Endothelial cell (in vitro differentiated cells): ENCODE results near the gene MACC1. TPM values are rescaled to one million over a fixed set of nuclear protein-coding genes. Genes with fewer than 3 reads are reported as not detected.

Experiments used
- DNase-seq: peaks from one replicate; pipeline ENCODE4 v3.0.0; 2021; ENCODE audit warnings: low spot score
- H3K27ac Mint-ChIP-seq: one replicate; pipeline ENCODE4 v1.8.0; 2021; ENCODE audit warnings: mixed read lengths, inconsistent platforms; ENCODE audit not compliant: unreplicated experiment
- H3K27me3 Mint-ChIP-seq: one replicate; pipeline ENCODE4 v1.8.0; 2021; ENCODE audit warnings: mild to moderate bottlenecking, moderate library complexity, mixed read lengths, inconsistent platforms; ENCODE audit not compliant: unreplicated experiment
- H3K36me3 Mint-ChIP-seq: one replicate; pipeline ENCODE4 v1.8.0; 2021; ENCODE audit warnings: mild to moderate bottlenecking, low read depth, mixed read lengths, inconsistent platforms; ENCODE audit not compliant: unreplicated experiment
- H3K4me1 Mint-ChIP-seq: one replicate; pipeline ENCODE4 v1.8.0; 2021; ENCODE audit warnings: mild to moderate bottlenecking, mixed read lengths, inconsistent platforms; ENCODE audit not compliant: unreplicated experiment
- H3K4me3 Mint-ChIP-seq: one replicate; pipeline ENCODE4 v1.8.0; 2021; ENCODE audit warnings: mild to moderate bottlenecking, mixed read lengths, inconsistent platforms; ENCODE audit not compliant: unreplicated experiment
- H3K9me3 Mint-ChIP-seq: one replicate; pipeline ENCODE4 v1.8.0; 2021; ENCODE audit warnings: mixed read lengths, inconsistent platforms; ENCODE audit not compliant: unreplicated experiment
- CTCF ChIP-seq: fragments of 200-600 bp; sonication (generic); IDR thresholded peaks from one replicate; pipeline ENCODE4 v1.5.0; 2021; ENCODE audit warnings: antibody characterized with exemption; ENCODE audit not compliant: unreplicated experiment
- long read RNA-seq: library from polyadenylated mRNA; unstranded; transcript quantifications from one replicate; pipeline ENCODE4 v2.0.0, GENCODE V29; 2020; ENCODE audit not compliant: unreplicated experiment
- total RNA-seq: library from RNA; stranded (reverse); fragmentation: NEBNext Ultra II Directional; extraction: Animal tissue kit (Norgen Biotek cat#: 25700); gene quantifications from one replicate; pipeline ENCODE4 v1.2.1, GENCODE V29; 2021; ENCODE audit not compliant: unreplicated experiment

MACC1 gene
- 0.69 TPM for total RNA-seq
- long read RNA-seq: 0 reads

- Mint-ChIP-seq H3K9me3 (no peaks in the 10 kb centered on the region), H3K4me3 (no peak within 1 kb of the TSS), H3K4me1 (peaks cover 13% of the 10 kb centered on the region), H3K27me3 (peaks cover 1% of the 10 kb centered on the region), H3K27ac (peak within 1 kb of the TSS; percentile 37), H3K36me3 (no peaks in the 10 kb centered on the region)
- no peak for DNase-seq
- no peak for TF ChIP-seq CTCF
Measured at GRCh38 chr7:20217193-20217948, at the start of gene MACC1. Gene MACC1 (minus strand): TSS chr7:20217384. CDS start chr7:20161862, 55,522 bp downstream.

GRCh38 chr7:20264623-20265022 is 47.4 kb upstream of the MACC1 start:
- Mint-ChIP-seq H3K4me3 (no peak overlapping the region), H3K27me3 (peaks cover 3% of the 10 kb centered on the region), H3K4me1 (no peaks in the 10 kb centered on the region), H3K9me3 (no peaks in the 10 kb centered on the region), H3K27ac (no peak overlapping the region), H3K36me3 (no peaks in the 10 kb centered on the region)
- no peak for DNase-seq
- TF ChIP-seq CTCF: no peak

- no peak for TF ChIP-seq CTCF
- Mint-ChIP-seq H3K4me3 (no peak overlapping the region), H3K36me3 (no peaks in the 10 kb centered on the region), H3K4me1 (no peaks in the 10 kb centered on the region), H3K27me3 (peaks cover 3% of the 10 kb centered on the region), H3K27ac (no peak overlapping the region), H3K9me3 (no peaks in the 10 kb centered on the region)
- no peak for DNase-seq
Measured at GRCh38 chr7:20260223-20260622, 43.0 kb upstream of the MACC1 start.

- TF ChIP-seq CTCF: no peak
- no peaks in the 10 kb centered on the region for H3K9me3 Mint-ChIP-seq
- no peak overlapping the region for H3K4me3 Mint-ChIP-seq
- no peak overlapping the region for H3K27ac Mint-ChIP-seq
- no peak for DNase-seq
- no peaks in the 10 kb centered on the region for H3K4me1 Mint-ChIP-seq
- H3K36me3 Mint-ChIP-seq: no peaks in the 10 kb centered on the region
- H3K27me3 Mint-ChIP-seq: peaks cover 3% of the 10 kb centered on the region
Measured at GRCh38 chr7:20257212-20257611, 40.0 kb upstream of the MACC1 start.

GRCh38 chr7:20249920-20250319 is 32.7 kb upstream of the MACC1 start:
- no peaks in the 10 kb centered on the region for H3K36me3 Mint-ChIP-seq
- no peak overlapping the region for H3K4me3 Mint-ChIP-seq
- no peaks in the 10 kb centered on the region for H3K4me1 Mint-ChIP-seq
- TF ChIP-seq CTCF: no peak
- H3K27ac Mint-ChIP-seq: no peak overlapping the region
- no peak for DNase-seq
- no peaks in the 10 kb centered on the region for H3K9me3 Mint-ChIP-seq
- no peaks in the 10 kb centered on the region for H3K27me3 Mint-ChIP-seq
